Adipocyte (in vitro differentiated cells): ENCODE data around the gene GNL1.
"Not testable (repeated sequence)": the region's sequence is repeated elsewhere in the genome, so short reads cannot be mapped to it uniquely, and the experiment has no call there.

Experiments
- DNase-seq: peaks from one replicate; pipeline ENCODE4 v3.0.0-alpha.2; 2015; ENCODE audit warnings: low read depth
- H3K27me3 ChIP-seq: replicated peaks from 2 replicates; pipeline ENCODE4 v1.7.0; 2013; ENCODE audit warnings: mild to moderate bottlenecking, low read length, moderate library complexity; ENCODE audit not compliant: control insufficient read depth, insufficient read depth
- H3K36me3 ChIP-seq: 2 replicates; pipeline ENCODE4 v1.7.0; 2013; ENCODE audit warnings: low read length, mild to moderate bottlenecking, moderate library complexity; ENCODE audit not compliant: control insufficient read depth, insufficient read depth, severe bottlenecking
- H3K4me1 ChIP-seq: 2 replicates; pipeline ENCODE4 v1.7.0; 2013; ENCODE audit warnings: mild to moderate bottlenecking, low read length, moderate library complexity; ENCODE audit not compliant: control insufficient read depth, insufficient read depth
- H3K4me3 ChIP-seq: 2 replicates; pipeline ENCODE4 v1.7.0; 2013; ENCODE audit warnings: mild to moderate bottlenecking, low read length, moderate library complexity
- H3K9ac ChIP-seq: 2 replicates; pipeline ENCODE4 v1.7.0; 2013; ENCODE audit warnings: mild to moderate bottlenecking, low read length, moderate library complexity
- H3K9me3 ChIP-seq: 2 replicates; pipeline ENCODE4 v1.7.0; 2013; ENCODE audit warnings: mild to moderate bottlenecking, low read length, moderate library complexity; ENCODE audit not compliant: control insufficient read depth

The GNL1 gene

GRCh38 chr6:30556066-30556905, at the start of gene GNL1:
Gene GNL1 (minus strand): TSS chr6:30556489. CDS start chr6:30556203, 286 bp downstream.
- Histone ChIP-seq H3K9me3 (no peaks in the 10 kb centered on the region), H3K36me3 (peaks cover 30% of the 10 kb centered on the region), H3K4me3 (peak within 1 kb of the TSS; percentile 100), H3K4me1 (peaks cover 24% of the 10 kb centered on the region), H3K9ac (peak within 1 kb of the TSS; percentile 98), H3K27me3 (no peaks in the 10 kb centered on the region)
- peak; percentile 93 for DNase-seq

GRCh38 chr6:30603961-30604360, 47.7 kb upstream of the GNL1 start:
- DNase-seq, result no peak
- peaks cover 87% of the 10 kb centered on the region for H3K36me3 ChIP-seq
- H3K4me3 ChIP-seq, result no peak overlapping the region

GRCh38 chr6:30601815-30602641, 45.7 kb upstream of the GNL1 start:
- Histone ChIP-seq H3K27me3 (no peaks in the 10 kb centered on the region), H3K4me1 (peaks cover 6% of the 10 kb centered on the region), H3K9ac (no peak overlapping the region), H3K36me3 (peaks cover 69% of the 10 kb centered on the region), H3K9me3 (no peaks in the 10 kb centered on the region), H3K4me3 (no peak overlapping the region)
- DNase-seq, result no peak

More at GRCh38 chr6:30603961-30604360, 47.7 kb upstream of the GNL1 start:
- Histone ChIP-seq H3K9ac (no peak overlapping the region), H3K27me3 (no peaks in the 10 kb centered on the region), H3K4me1 (peaks cover 16% of the 10 kb centered on the region), H3K9me3 (no peaks in the 10 kb centered on the region)

- Histone ChIP-seq H3K27me3 (no peaks in the 10 kb centered on the region), H3K4me3 (no peak overlapping the region), H3K9me3 (no peaks in the 10 kb centered on the region), H3K4me1 (peaks cover under 1% of the 10 kb centered on the region), H3K36me3 (peaks cover 63% of the 10 kb centered on the region), H3K9ac (no peak overlapping the region)
- DNase-seq, result no peak
These were observed 45.1 kb upstream of the GNL1 start for GRCh38 chr6:30601436-30601814.

DNA sequence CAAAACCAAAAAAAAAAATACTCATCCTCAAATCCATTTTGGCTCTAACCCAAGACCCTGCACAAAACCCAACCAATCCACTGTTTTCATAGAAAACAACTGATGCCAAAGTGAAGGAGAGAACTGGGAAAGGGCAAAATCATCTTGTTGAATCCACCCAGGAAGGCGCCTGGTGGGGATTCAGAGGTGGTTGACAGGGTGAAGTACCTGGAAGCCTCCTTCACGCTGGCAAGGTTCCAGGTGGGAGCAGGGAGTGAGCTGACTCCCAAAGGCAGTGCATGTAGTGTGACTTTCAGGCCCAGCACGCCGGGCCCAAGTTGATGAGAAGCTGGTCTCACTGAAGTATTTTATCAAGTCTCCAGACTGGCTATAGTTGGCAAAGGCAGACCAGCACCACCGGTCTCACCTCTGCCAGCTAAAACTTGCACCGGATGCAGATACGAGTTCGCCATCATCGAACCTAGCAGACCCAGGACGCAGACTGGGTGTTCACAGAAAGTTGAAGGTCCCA, 44.2 kb upstream of the GNL1 start:
- H3K9ac ChIP-seq, result no peak overlapping the region
- H3K4me3 ChIP-seq, result no peak overlapping the region
- DNase-seq, result no peak
- no peaks in the 10 kb centered on the region for H3K9me3 ChIP-seq
- H3K4me1 ChIP-seq, result no peaks in the 10 kb centered on the region
- no peaks in the 10 kb centered on the region for H3K27me3 ChIP-seq
- peaks cover 55% of the 10 kb centered on the region for H3K36me3 ChIP-seq

DNA sequence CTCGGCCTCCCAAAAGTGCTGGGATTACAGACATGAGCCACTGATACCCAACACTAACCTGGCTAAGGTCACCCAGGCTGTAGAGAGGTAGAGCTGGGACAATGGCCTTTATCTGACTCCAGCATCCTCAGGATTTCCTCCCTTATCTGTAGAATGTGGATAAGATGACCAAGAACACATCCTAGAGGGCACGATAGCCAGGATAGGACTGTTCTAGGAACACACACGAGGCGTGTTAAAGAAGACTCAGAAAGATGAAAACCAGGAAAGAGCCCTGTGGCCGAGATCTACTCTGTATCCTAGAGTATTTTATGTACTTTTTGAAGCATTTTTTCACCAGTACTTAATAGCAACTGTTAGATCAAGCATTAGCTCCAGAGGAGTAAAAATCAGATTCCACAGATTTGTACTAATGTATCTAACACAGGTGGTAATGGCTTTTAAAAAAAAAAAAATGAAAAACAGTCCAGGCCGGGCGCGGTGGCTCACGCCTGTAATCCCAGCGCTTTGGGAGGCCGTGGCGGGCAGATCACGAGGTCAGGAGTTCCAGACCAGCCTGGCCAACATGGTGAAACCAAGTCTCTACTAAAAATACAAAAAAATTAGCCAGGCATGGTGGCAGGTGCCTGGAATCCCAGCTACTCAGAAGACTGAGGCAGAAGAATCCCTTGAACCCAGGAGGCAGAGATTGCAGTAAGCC, 43.5 kb upstream of the GNL1 start:
- Histone ChIP-seq H3K27me3 (no peaks in the 10 kb centered on the region), H3K4me3 (no peak overlapping the region), H3K36me3 (peaks cover 50% of the 10 kb centered on the region), H3K4me1 (no peaks in the 10 kb centered on the region), H3K9me3 (no peaks in the 10 kb centered on the region), H3K9ac (no peak overlapping the region)
- DNase-seq, result no peak

DNA sequence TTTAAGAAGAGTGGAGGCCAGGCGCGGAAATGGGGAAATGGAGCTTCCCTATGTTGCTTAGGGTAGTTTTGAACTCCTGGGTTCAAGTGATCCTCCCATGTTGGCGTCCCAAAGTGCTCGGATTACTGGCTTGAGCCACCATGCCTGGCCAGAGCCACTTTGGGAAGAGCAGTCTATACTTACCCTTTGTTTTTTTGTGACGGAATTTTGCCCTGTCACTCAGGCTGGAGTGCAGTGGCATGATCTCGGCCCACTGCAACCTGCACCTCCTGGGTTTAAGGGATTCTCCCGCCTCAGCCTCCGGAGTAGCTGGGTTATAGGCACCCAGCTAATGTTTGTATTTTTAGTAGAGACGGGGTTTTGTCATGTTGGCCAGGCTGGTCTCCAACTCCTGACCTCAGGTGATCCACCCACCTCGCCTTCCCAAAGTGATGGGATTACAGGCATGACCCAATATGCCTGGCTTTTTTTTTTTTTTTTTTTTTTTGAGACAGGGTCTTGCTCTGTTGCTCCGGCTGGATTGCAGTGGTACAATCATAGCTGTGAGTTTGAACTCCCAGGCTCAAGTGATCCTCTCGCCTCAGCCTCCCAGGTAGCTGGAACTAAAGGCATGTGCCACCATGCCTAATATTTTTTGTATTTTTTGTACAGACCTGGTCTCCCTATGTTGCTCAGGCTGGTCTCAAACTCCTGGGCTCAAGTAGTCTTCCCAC, 42.8 kb upstream of the GNL1 start:
- no peaks in the 10 kb centered on the region for H3K9me3 ChIP-seq
- peaks cover 50% of the 10 kb centered on the region for H3K36me3 ChIP-seq
- no peak overlapping the region for H3K4me3 ChIP-seq
- no peaks in the 10 kb centered on the region for H3K27me3 ChIP-seq
- no peaks in the 10 kb centered on the region for H3K4me1 ChIP-seq
- no peak for DNase-seq
- H3K9ac ChIP-seq, result no peak overlapping the region

- peaks cover 40% of the 10 kb centered on the region for H3K36me3 ChIP-seq
- H3K27me3 ChIP-seq, H3K9me3 ChIP-seq, H3K4me3 ChIP-seq, H3K4me1 ChIP-seq: not testable (repeated sequence)
- peak; percentile 91 for DNase-seq
- H3K9ac ChIP-seq, result peak overlapping the region; percentile 30
These were observed 41.2 kb upstream of the GNL1 start for GRCh38 chr6:30597315-30598144.

- DNase-seq, result no peak
- Histone ChIP-seq H3K9ac (no peak overlapping the region), H3K4me3 (no peak overlapping the region), H3K4me1 (peaks cover 24% of the 10 kb centered on the region), H3K9me3 (no peaks in the 10 kb centered on the region), H3K36me3 (peaks cover 61% of the 10 kb centered on the region), H3K27me3 (no peaks in the 10 kb centered on the region)
These were observed 36.0 kb upstream of the GNL1 start for GRCh38 chr6:30592287-30592686.

DNA sequence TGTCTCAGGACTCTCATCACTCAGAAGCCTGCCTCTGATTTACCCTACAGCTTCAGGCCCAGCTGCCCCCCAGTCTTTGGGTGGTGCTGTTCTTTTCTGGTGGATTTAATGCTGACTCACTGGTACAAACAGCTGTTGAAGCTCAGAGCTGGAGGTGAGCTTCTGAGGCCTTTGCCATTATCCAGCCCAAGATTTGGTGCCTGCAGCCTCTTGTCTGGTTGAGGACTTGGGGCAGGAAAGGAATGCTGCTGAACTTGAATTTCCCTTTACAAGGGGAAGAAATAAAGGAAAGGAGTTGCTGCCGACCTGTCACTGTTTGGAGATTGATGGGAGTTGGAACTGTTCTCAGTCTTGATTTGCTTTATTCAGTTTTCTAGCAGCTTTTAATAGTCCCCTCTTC, 34.7 kb upstream of the GNL1 start:
- H3K36me3 ChIP-seq, result peaks cover 74% of the 10 kb centered on the region
- no peak overlapping the region for H3K4me3 ChIP-seq
- no peaks in the 10 kb centered on the region for H3K27me3 ChIP-seq
- DNase-seq, result peak; percentile 65
- peaks cover 24% of the 10 kb centered on the region for H3K4me1 ChIP-seq
- H3K9me3 ChIP-seq, result no peaks in the 10 kb centered on the region
- H3K9ac ChIP-seq, result peak overlapping the region; percentile 36
